IPS DF 19.7 (cell line): Measurements from ENCODE around the gene CACNA1H.

Experiments
- DNase-seq: peaks from one replicate; pipeline ENCODE4 v3.0.0-alpha.2; 2013; ENCODE audit warnings: low read depth, low spot score

The CACNA1H gene

GRCh38 chr16:1158456-1159324, 5.8 kb downstream of the CACNA1H start:
- no peak for DNase-seq

- DNase-seq: no peak
Measured at GRCh38 chr16:1159325-1159972, 6.5 kb downstream of the CACNA1H start.

GRCh38 chr16:1159973-1160772, 7.3 kb downstream of the CACNA1H start:
- DNase-seq: no peak

GRCh38 chr16:1160773-1161348, 8.0 kb downstream of the CACNA1H start:
- DNase-seq: no peak

GRCh38 chr16:1162701-1163566, 10.0 kb downstream of the CACNA1H start:
- no peak for DNase-seq

- no peak for DNase-seq
Measured at GRCh38 chr16:1163567-1164055, 10.7 kb downstream of the CACNA1H start.

GRCh38 chr16:1164382-1164781, 11.5 kb downstream of the CACNA1H start:
- no peak for DNase-seq

GRCh38 chr16:1164975-1165374, 12.1 kb downstream of the CACNA1H start:
- DNase-seq: no peak

GRCh38 chr16:1165511-1165910, 12.6 kb downstream of the CACNA1H start:
- no peak for DNase-seq

GRCh38 chr16:1167276-1168107, 14.6 kb downstream of the CACNA1H start:
- DNase-seq: no peak

GRCh38 chr16:1168837-1169236, 15.9 kb downstream of the CACNA1H start:
- no peak for DNase-seq

GRCh38 chr16:1169285-1170075, 16.6 kb downstream of the CACNA1H start:
- DNase-seq: no peak

GRCh38 chr16:1170076-1170418, 17.1 kb downstream of the CACNA1H start:
- DNase-seq: no peak

GRCh38 chr16:1171001-1171400, 18.1 kb downstream of the CACNA1H start:
- DNase-seq: no peak

- DNase-seq: no peak
Measured at GRCh38 chr16:1171854-1172428, 19.0 kb downstream of the CACNA1H start.

- no peak for DNase-seq
Measured at GRCh38 chr16:1172651-1173050, 19.7 kb downstream of the CACNA1H start.

- no peak for DNase-seq
Measured at GRCh38 chr16:1173788-1174451, 21.0 kb downstream of the CACNA1H start.
